ENCODE data around the gene QRSL1.

DNA sequence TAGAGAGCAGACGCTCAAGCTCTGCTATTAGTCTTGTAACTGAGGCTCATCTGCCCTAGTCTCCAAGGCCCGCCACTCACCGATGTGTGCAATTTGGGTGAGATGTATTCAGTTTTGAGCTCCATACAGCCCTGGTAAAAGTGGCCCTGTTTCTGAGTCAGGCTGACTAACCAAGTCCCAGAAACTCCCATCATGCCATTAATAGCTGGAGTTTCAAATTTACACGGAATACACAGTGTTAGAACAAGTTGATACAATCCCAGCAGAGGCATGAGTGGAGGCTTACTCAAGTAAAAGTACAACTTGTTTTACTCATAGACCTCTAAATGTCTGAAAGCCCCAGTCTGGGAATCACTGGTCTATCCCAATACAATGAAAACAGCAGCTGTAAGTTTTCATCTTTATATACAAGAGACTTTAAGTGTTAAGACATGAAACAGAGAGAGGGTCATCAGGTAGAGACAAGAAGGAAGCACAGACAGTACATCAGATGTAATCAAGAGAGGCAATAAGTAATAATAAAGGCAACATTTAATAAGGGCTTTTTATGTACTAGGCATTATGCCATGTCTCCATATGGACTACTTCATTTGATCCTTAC is 42.5 kb upstream of the QRSL1 start:
- TF ChIP-seq POLR2A (IDR thresholded peaks at IDR 0.05; ENCODE audit: low read length): no peak
- no peak for TF ChIP-seq GATA1 (IDR thresholded peaks at IDR 0.05; ENCODE audit: low read depth, low read length)
